Activated T-helper 1 cell treated with anti-CD3 and anti-CD28 coated beads, Interleukin-12 subunit alpha, Interleukin-12 subunit beta, Interleukin-2, Interleukin-4 antibody, amounts not matched to agents 30 ng/mL and 10 ng/mL and 1 ng/mL, durations not matched to agents 14 hours and 24 hours and 36 hours (primary cell): ENCODE data around the gene OR51B2. TPM values are rescaled to one million over a fixed set of nuclear protein-coding genes. Genes with fewer than 3 reads are reported as not detected.
"Not testable (repeated sequence)": the region's sequence is repeated elsewhere in the genome, so short reads cannot be mapped to it uniquely, and the experiment has no call there.

Experiments used
- DNase-seq: peaks from one replicate; pipeline ENCODE4 v3.0.0; 2021; ENCODE audit warnings: low spot score
- H3K27ac Mint-ChIP-seq: one replicate; pipeline ENCODE4 v1.8.0; 2021; ENCODE audit warnings: mild to moderate bottlenecking, mixed read lengths
- H3K27me3 Mint-ChIP-seq: one replicate; pipeline ENCODE4 v1.8.0; 2022; ENCODE audit warnings: mild to moderate bottlenecking, moderate library complexity, mixed read lengths; ENCODE audit not compliant: insufficient read depth
- H3K36me3 Mint-ChIP-seq: one replicate; pipeline ENCODE4 v1.8.0; 2021; ENCODE audit warnings: low read depth, mixed read lengths
- H3K4me1 Mint-ChIP-seq: one replicate; pipeline ENCODE4 v1.8.0; 2021; ENCODE audit warnings: low read depth, mixed read lengths
- H3K4me3 Mint-ChIP-seq: one replicate; pipeline ENCODE4 v1.8.0; 2021; ENCODE audit warnings: mild to moderate bottlenecking, moderate library complexity, mixed read lengths
- H3K9me3 Mint-ChIP-seq: one replicate; pipeline ENCODE4 v1.8.0; 2021; ENCODE audit warnings: mixed read lengths
- intact Hi-C: fragments of 100-400 bp; cut with micrococcal nuclease; formaldehyde crosslinking; loops from one replicate; pipeline ENCODE4 v1.15.1; 2024
- total RNA-seq: library from RNA; stranded (reverse); gene quantifications from 2 replicates; pipeline ENCODE4 v1.2.3, GENCODE V29; 2022

Gene OR51B2
- total RNA-seq, 1 donor from 2014 or later, result not detected

GRCh38 chr11:5345831-5346230, 21.7 kb upstream of the OR51B2 start:
- Mint-ChIP-seq H3K27me3 (no peaks in the 10 kb centered on the region), H3K4me1 (no peaks in the 10 kb centered on the region), H3K27ac (no peak overlapping the region), H3K4me3 (no peak overlapping the region), H3K9me3 (no peaks in the 10 kb centered on the region), H3K36me3 (no peaks in the 10 kb centered on the region)
- no peak for DNase-seq
- intact Hi-C loops, result no loop called here

- Mint-ChIP-seq H3K4me1 (no peaks in the 10 kb centered on the region), H3K9me3 (no peaks in the 10 kb centered on the region), H3K27ac (peak within 1 kb of the TSS; percentile 9), H3K4me3 (no peak within 1 kb of the TSS), H3K27me3 (no peaks in the 10 kb centered on the region), H3K36me3 (no peaks in the 10 kb centered on the region)
- intact Hi-C loops, result no loop called here
- DNase-seq, result no peak
Measured at GRCh38 chr11:5343474-5344335, 19.6 kb upstream of the OR51B2 start, which contains the start of gene OR51B5. TSS of gene OR51B5 (minus strand) at chr11:5343524. CDS start at chr11:5343524, 0 bp downstream.

GRCh38 chr11:5339771-5340322, 15.8 kb upstream of the OR51B2 start:
- intact Hi-C loops, result no loop called here
- Mint-ChIP-seq H3K27ac (no peak overlapping the region), H3K27me3 (no peaks in the 10 kb centered on the region), H3K4me3 (no peak overlapping the region), H3K9me3 (no peaks in the 10 kb centered on the region), H3K36me3 (no peaks in the 10 kb centered on the region), H3K4me1 (no peaks in the 10 kb centered on the region)
- DNase-seq, result no peak

GRCh38 chr11:5337253-5337652, 13.2 kb upstream of the OR51B2 start:
- H3K9me3 Mint-ChIP-seq, H3K36me3 Mint-ChIP-seq, DNase-seq, H3K4me1 Mint-ChIP-seq, H3K27ac Mint-ChIP-seq, H3K27me3 Mint-ChIP-seq, intact Hi-C loops, H3K4me3 Mint-ChIP-seq: not testable (repeated sequence)

- Mint-ChIP-seq H3K9me3 (no peaks in the 10 kb centered on the region), H3K36me3 (no peaks in the 10 kb centered on the region), H3K27ac (no peak overlapping the region), H3K27me3 (no peaks in the 10 kb centered on the region), H3K4me1 (no peaks in the 10 kb centered on the region), H3K4me3 (no peak overlapping the region)
- intact Hi-C loops, result no loop called here
- DNase-seq, result no peak
Measured at GRCh38 chr11:5336331-5336730, 12.2 kb upstream of the OR51B2 start.

- no peaks in the 10 kb centered on the region for H3K27me3 Mint-ChIP-seq
- H3K4me3 Mint-ChIP-seq, result no peak overlapping the region
- no peak for DNase-seq
- intact Hi-C loops, result no loop called here
- H3K9me3 Mint-ChIP-seq, result no peaks in the 10 kb centered on the region
- H3K27ac Mint-ChIP-seq, result no peak overlapping the region
- no peaks in the 10 kb centered on the region for H3K36me3 Mint-ChIP-seq
- no peaks in the 10 kb centered on the region for H3K4me1 Mint-ChIP-seq
Measured at GRCh38 chr11:5335170-5335569, 11.1 kb upstream of the OR51B2 start.

- intact Hi-C loops, result no loop called here
- DNase-seq, result no peak
- H3K4me3 Mint-ChIP-seq, result no peak overlapping the region
- H3K27me3 Mint-ChIP-seq, result no peaks in the 10 kb centered on the region
- no peaks in the 10 kb centered on the region for H3K9me3 Mint-ChIP-seq
- no peaks in the 10 kb centered on the region for H3K4me1 Mint-ChIP-seq
- no peak overlapping the region for H3K27ac Mint-ChIP-seq
- no peaks in the 10 kb centered on the region for H3K36me3 Mint-ChIP-seq
Measured at GRCh38 chr11:5317292-5317691, 6.8 kb downstream of the OR51B2 start.

GRCh38 chr11:5313326-5314023, 10.6 kb downstream of the OR51B2 start:
- H3K36me3 Mint-ChIP-seq, DNase-seq, H3K27ac Mint-ChIP-seq, H3K9me3 Mint-ChIP-seq, H3K4me3 Mint-ChIP-seq, intact Hi-C loops, H3K4me1 Mint-ChIP-seq, H3K27me3 Mint-ChIP-seq: not testable (repeated sequence)

GRCh38 chr11:5310423-5310822, 13.7 kb downstream of the OR51B2 start:
- no peaks in the 10 kb centered on the region for H3K27me3 Mint-ChIP-seq

GRCh38 chr11:5307256-5308019, 16.7 kb downstream of the OR51B2 start:
- Mint-ChIP-seq H3K27ac (no peak overlapping the region), H3K36me3 (no peaks in the 10 kb centered on the region)
- intact Hi-C loops, result no loop called here

More at GRCh38 chr11:5310423-5310822, 13.7 kb downstream of the OR51B2 start:
- DNase-seq, result no peak
- no peaks in the 10 kb centered on the region for H3K4me1 Mint-ChIP-seq
- H3K27ac Mint-ChIP-seq, result no peak overlapping the region
- intact Hi-C loops, result no loop called here
- no peak overlapping the region for H3K4me3 Mint-ChIP-seq
- no peaks in the 10 kb centered on the region for H3K36me3 Mint-ChIP-seq
- no peaks in the 10 kb centered on the region for H3K9me3 Mint-ChIP-seq

GRCh38 chr11:5304046-5304445, 20.1 kb downstream of the OR51B2 start:
- Mint-ChIP-seq H3K9me3 (no peaks in the 10 kb centered on the region), H3K4me1 (no peaks in the 10 kb centered on the region), H3K36me3 (no peaks in the 10 kb centered on the region), H3K4me3 (no peak overlapping the region), H3K27ac (no peak overlapping the region), H3K27me3 (no peaks in the 10 kb centered on the region)
- intact Hi-C loops, result no loop called here
- no peak for DNase-seq

More at GRCh38 chr11:5307256-5308019, 16.7 kb downstream of the OR51B2 start:
- no peaks in the 10 kb centered on the region for H3K4me1 Mint-ChIP-seq
- H3K4me3 Mint-ChIP-seq, result no peak overlapping the region
- no peaks in the 10 kb centered on the region for H3K9me3 Mint-ChIP-seq
- DNase-seq, result no peak
- no peaks in the 10 kb centered on the region for H3K27me3 Mint-ChIP-seq

GRCh38 chr11:5303626-5304025, 20.5 kb downstream of the OR51B2 start:
- H3K9me3 Mint-ChIP-seq, result no peaks in the 10 kb centered on the region
- no peaks in the 10 kb centered on the region for H3K27me3 Mint-ChIP-seq
- no peaks in the 10 kb centered on the region for H3K4me1 Mint-ChIP-seq
- H3K27ac Mint-ChIP-seq, result no peak overlapping the region
- no peaks in the 10 kb centered on the region for H3K36me3 Mint-ChIP-seq
- no peak for DNase-seq
- no peak overlapping the region for H3K4me3 Mint-ChIP-seq
- intact Hi-C loops, result no loop called here
